Effector memory CD8-positive, alpha-beta T cell (primary cell): ENCODE measurements around the gene SERINC5.
"Not testable (repeated sequence)": the region's sequence is repeated elsewhere in the genome, so short reads cannot be mapped to it uniquely, and the experiment has no call there.

Source experiments
- ATAC-seq: fragments of 150-1000 bp; cut with Tn5 transposase; replicated peaks from 2 replicates; pipeline ENCODE4 v1.10.0; 2021; ENCODE audit warnings: mild to moderate bottlenecking, moderate library complexity
- DNase-seq, 3 experiments: peaks; one replicate each; pipeline ENCODE4 v3.0.0; 2021
- H3K27ac Mint-ChIP-seq, 2 donors: one replicate each; pipeline ENCODE4 v1.8.0; 2022; ENCODE audit warnings: mild to moderate bottlenecking in 2 of 2, mixed read lengths in 2 of 2, moderate library complexity in 2 of 2
- H3K27me3 Mint-ChIP-seq, 2 donors: one replicate each; pipeline ENCODE4 v1.8.0; 2022; ENCODE audit warnings: mixed read lengths in 2 of 2
- H3K36me3 Mint-ChIP-seq: one replicate; pipeline ENCODE4 v1.8.0; 2022; ENCODE audit warnings: mild to moderate bottlenecking, moderate library complexity, mixed read lengths; ENCODE audit not compliant: insufficient read depth
- H3K4me1 Mint-ChIP-seq, 2 donors: one replicate each; pipeline ENCODE4 v1.8.0; 2022; ENCODE audit warnings: low read depth in 2 of 2, mixed read lengths in 2 of 2
- H3K4me3 Mint-ChIP-seq, 2 donors: one replicate each; pipeline ENCODE4 v1.8.0; 2022; ENCODE audit warnings: mild to moderate bottlenecking in 2 of 2, mixed read lengths in 2 of 2, moderate library complexity in 2 of 2
- H3K9me3 Mint-ChIP-seq, 2 donors: one replicate each; pipeline ENCODE4 v1.8.0; 2022; ENCODE audit warnings: mixed read lengths in 2 of 2
- total RNA-seq, 9 experiments: gene quantifications; one replicate each; lab custom pipeline; 2026; lab: John Stamatoyannopoulos, UW

SERINC5 gene
- 47.0 to 265 (median 67.7) reads per million in 9 experiments for total RNA-seq

- peaks cover 14% of the 10 kb centered on the region for H3K36me3 Mint-ChIP-seq
- ATAC-seq: peak; percentile 81
- peak within 1 kb of the TSS; percentile 93 to 94 for H3K4me3 Mint-ChIP-seq
- peak; percentile 69 to 73 (median 72) for DNase-seq
- no peaks in the 10 kb centered on the region for H3K27me3 Mint-ChIP-seq
- no peaks in the 10 kb centered on the region for H3K9me3 Mint-ChIP-seq
- H3K4me1 Mint-ChIP-seq: peaks cover 30 to 41% of the 10 kb centered on the region in 2 donors
- H3K27ac Mint-ChIP-seq: peak within 1 kb of the TSS; percentile 94 to 97
Observed at GRCh38 chr5:80255811-80256712, at the start of gene SERINC5. TSS of gene SERINC5 (minus strand) at chr5:80256048. CDS start at chr5:80255922, 126 bp downstream.

GRCh38 chr5:80302636-80303035 is 46.8 kb upstream of the SERINC5 start:
- H3K27ac Mint-ChIP-seq: no peak overlapping the region
- H3K4me1 Mint-ChIP-seq: peaks cover 0 to 3% of the 10 kb centered on the region in 2 donors
- DNase-seq (no peak), ATAC-seq (no peak)
- H3K4me3 Mint-ChIP-seq: no peak overlapping the region
- H3K27me3 Mint-ChIP-seq: peaks cover 7 to 8% of the 10 kb centered on the region in 2 donors
- H3K9me3 Mint-ChIP-seq: no peaks in the 10 kb centered on the region
- peaks cover 3% of the 10 kb centered on the region for H3K36me3 Mint-ChIP-seq

- not testable (repeated sequence) for H3K27ac Mint-ChIP-seq, H3K9me3 Mint-ChIP-seq, H3K27me3 Mint-ChIP-seq, H3K36me3 Mint-ChIP-seq, H3K4me3 Mint-ChIP-seq, H3K4me1 Mint-ChIP-seq, ATAC-seq, DNase-seq
Observed at GRCh38 chr5:80301342-80301741, 45.5 kb upstream of the SERINC5 start.

- H3K4me3 Mint-ChIP-seq, H3K27ac Mint-ChIP-seq, H3K27me3 Mint-ChIP-seq, ATAC-seq, DNase-seq, H3K4me1 Mint-ChIP-seq, H3K36me3 Mint-ChIP-seq, H3K9me3 Mint-ChIP-seq: not testable (repeated sequence)
Observed at GRCh38 chr5:80300796-80301195, 44.9 kb upstream of the SERINC5 start.

- Mint-ChIP-seq H3K36me3 (no peaks in the 10 kb centered on the region), H3K4me1 (peaks cover 0 to 3% of the 10 kb centered on the region in 2 donors), H3K27me3 (peaks cover 0 to 8% of the 10 kb centered on the region in 2 donors), H3K9me3 (no peaks in the 10 kb centered on the region), H3K4me3 (no peak overlapping the region), H3K27ac (no peak overlapping the region)
- ATAC-seq (no peak), DNase-seq (no peak)
Observed at GRCh38 chr5:80300125-80300524, 44.3 kb upstream of the SERINC5 start.

GRCh38 chr5:80299601-80300000 is 43.8 kb upstream of the SERINC5 start:
- peaks cover 0 to 8% of the 10 kb centered on the region in 2 donors for H3K27me3 Mint-ChIP-seq
- H3K27ac Mint-ChIP-seq: no peak overlapping the region
- no peak overlapping the region for H3K4me3 Mint-ChIP-seq
- H3K9me3 Mint-ChIP-seq: no peaks in the 10 kb centered on the region
- ATAC-seq: no peak
- no peak for DNase-seq
- peaks cover 0 to 3% of the 10 kb centered on the region in 2 donors for H3K4me1 Mint-ChIP-seq
- no peaks in the 10 kb centered on the region for H3K36me3 Mint-ChIP-seq

- H3K27ac Mint-ChIP-seq: no peak overlapping the region
- peaks cover 0 to 3% of the 10 kb centered on the region in 2 donors for H3K4me1 Mint-ChIP-seq
- H3K36me3 Mint-ChIP-seq: no peaks in the 10 kb centered on the region
- H3K9me3 Mint-ChIP-seq: no peaks in the 10 kb centered on the region
- DNase-seq (no peak), ATAC-seq (no peak)
- no peak overlapping the region for H3K4me3 Mint-ChIP-seq
- H3K27me3 Mint-ChIP-seq: peaks cover 0 to 8% of the 10 kb centered on the region in 2 donors
Observed at GRCh38 chr5:80296121-80296520, 40.3 kb upstream of the SERINC5 start.

GRCh38 chr5:80291761-80292160 is 35.9 kb upstream of the SERINC5 start:
- H3K4me1 Mint-ChIP-seq: no peaks in the 10 kb centered on the region
- no peak for ATAC-seq
- DNase-seq: no peak
- H3K9me3 Mint-ChIP-seq: no peaks in the 10 kb centered on the region
- no peaks in the 10 kb centered on the region for H3K27me3 Mint-ChIP-seq
- H3K27ac Mint-ChIP-seq: peak overlapping the region in 1 of 2 donors; percentile 20
- H3K36me3 Mint-ChIP-seq: no peaks in the 10 kb centered on the region
- H3K4me3 Mint-ChIP-seq: no peak overlapping the region

- Mint-ChIP-seq H3K4me3 (no peak overlapping the region), H3K4me1 (peaks cover 4 to 6% of the 10 kb centered on the region in 2 donors), H3K36me3 (no peaks in the 10 kb centered on the region), H3K27me3 (peaks cover 0 to 8% of the 10 kb centered on the region in 2 donors), H3K27ac (no peak overlapping the region), H3K9me3 (no peaks in the 10 kb centered on the region)
- DNase-seq (no peak), ATAC-seq (no peak)
Observed at GRCh38 chr5:80289320-80289719, 33.5 kb upstream of the SERINC5 start.

GRCh38 chr5:80288177-80288576 is 32.3 kb upstream of the SERINC5 start:
- Mint-ChIP-seq H3K9me3 (no peaks in the 10 kb centered on the region), H3K27ac (no peak overlapping the region), H3K4me1 (peaks cover 4 to 6% of the 10 kb centered on the region in 2 donors), H3K27me3 (peaks cover 0 to 9% of the 10 kb centered on the region in 2 donors), H3K36me3 (peaks cover 4% of the 10 kb centered on the region), H3K4me3 (no peak overlapping the region)
- ATAC-seq (no peak), DNase-seq (no peak)

- H3K27ac Mint-ChIP-seq: no peak overlapping the region
- H3K9me3 Mint-ChIP-seq: no peaks in the 10 kb centered on the region
- H3K4me3 Mint-ChIP-seq: peak overlapping the region in 1 of 2 donors; percentile 31
- no peak for ATAC-seq
- H3K27me3 Mint-ChIP-seq: peaks cover 10 to 16% of the 10 kb centered on the region in 2 donors
- H3K36me3 Mint-ChIP-seq: peaks cover 6% of the 10 kb centered on the region
- no peak for DNase-seq
- H3K4me1 Mint-ChIP-seq: peaks cover 4 to 6% of the 10 kb centered on the region in 2 donors
Observed at GRCh38 chr5:80284720-80285119, 28.9 kb upstream of the SERINC5 start.

- DNase-seq (no peak), ATAC-seq (no peak)
- Mint-ChIP-seq H3K27ac (no peak overlapping the region), H3K4me1 (peaks cover 4 to 6% of the 10 kb centered on the region in 2 donors), H3K4me3 (no peak overlapping the region), H3K36me3 (peaks cover 6% of the 10 kb centered on the region), H3K27me3 (peaks cover 10 to 16% of the 10 kb centered on the region in 2 donors), H3K9me3 (no peaks in the 10 kb centered on the region)
Observed at GRCh38 chr5:80283360-80283759, 27.5 kb upstream of the SERINC5 start.

- H3K4me3 Mint-ChIP-seq: no peak overlapping the region
- H3K27me3 Mint-ChIP-seq: peaks cover 10 to 16% of the 10 kb centered on the region in 2 donors
- H3K9me3 Mint-ChIP-seq: no peaks in the 10 kb centered on the region
- no peak overlapping the region for H3K27ac Mint-ChIP-seq
- no peak for DNase-seq
- peaks cover 4 to 6% of the 10 kb centered on the region in 2 donors for H3K4me1 Mint-ChIP-seq
- peaks cover 6% of the 10 kb centered on the region for H3K36me3 Mint-ChIP-seq
- no peak for ATAC-seq
Observed at GRCh38 chr5:80282054-80282453, 26.2 kb upstream of the SERINC5 start.

- ATAC-seq: no peak
- Mint-ChIP-seq H3K9me3 (no peaks in the 10 kb centered on the region), H3K4me3 (no peak overlapping the region), H3K27me3 (peaks cover 6 to 8% of the 10 kb centered on the region in 2 donors), H3K27ac (no peak overlapping the region), H3K4me1 (no peaks in the 10 kb centered on the region), H3K36me3 (peaks cover under 1% of the 10 kb centered on the region)
- DNase-seq: no peak
Observed at GRCh38 chr5:80277191-80277590, 21.3 kb upstream of the SERINC5 start.
